Measurements from ENCODE around the gene BBLN. TPM values are rescaled to one million over a fixed set of nuclear protein-coding genes. Genes with fewer than 3 reads are reported as not detected.
A peak's percentile ranks its signal among the peaks of the same experiment; 100 is the strongest.

Gene BBLN
- total RNA-seq, 1 donor from 2014 or later = 69.4 TPM

GRCh38 chr9:128155736-128156500 is 4.1 kb upstream of the BBLN start:
- no peak overlapping the region for H3K4me2 ChIP-seq
- H3K9ac ChIP-seq = no peak overlapping the region
- TF ChIP-seq EZH2phosphoT487 (IDR thresholded peaks at IDR 0.05) = no peak
- peaks cover 6% of the 10 kb centered on the region for H3K4me1 Mint-ChIP-seq
- H4K20me1 ChIP-seq (ENCODE audit: low read depth) = no peaks in the 10 kb centered on the region
- H3K9me3 Mint-ChIP-seq = no peaks in the 10 kb centered on the region
- H3K27ac ChIP-seq = no peak overlapping the region
- H3K4me3 Mint-ChIP-seq = no peak overlapping the region
- peak overlapping the region; percentile 72 for H3K27ac Mint-ChIP-seq
- no peak for DNase-seq (ENCODE audit: low spot score)
- no peaks in the 10 kb centered on the region for H3K27me3 ChIP-seq
- peaks cover 1% of the 10 kb centered on the region for H3K4me1 ChIP-seq
- H3K36me3 Mint-ChIP-seq = no peaks in the 10 kb centered on the region
- H3K79me2 ChIP-seq (ENCODE audit: low read depth) = peaks cover 4% of the 10 kb centered on the region
- H3F3A ChIP-seq (ENCODE audit: low read depth) = peaks cover 6% of the 10 kb centered on the region
- H2AFZ ChIP-seq (replicated peaks) = no peak overlapping the region
- peaks cover 3% of the 10 kb centered on the region for H3K27me3 Mint-ChIP-seq (ENCODE audit: insufficient read depth, low read depth)
- no peaks in the 10 kb centered on the region for H3K9me3 ChIP-seq (ENCODE audit: low read depth)
- no peaks in the 10 kb centered on the region for H3K36me3 ChIP-seq
- H3K4me3 ChIP-seq = no peak overlapping the region

DNA sequence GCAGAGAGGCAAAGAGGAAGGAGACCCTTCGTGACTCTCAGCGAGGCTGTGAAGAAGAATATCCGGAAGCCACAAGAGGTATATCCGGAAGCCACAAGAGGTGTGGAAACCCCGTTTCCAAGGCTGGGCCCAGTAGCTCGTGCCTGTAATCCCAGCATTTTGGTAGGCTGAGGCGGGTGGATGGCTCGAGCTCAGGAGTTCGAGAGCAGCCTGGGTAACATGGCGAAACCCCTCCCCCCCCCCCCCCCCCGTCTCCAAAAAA is 612 bp upstream of the BBLN start:
- H3K4me2 ChIP-seq = peak overlapping the region; percentile 59
- H3K9me3 ChIP-seq (ENCODE audit: low read depth) = no peaks in the 10 kb centered on the region
- peaks cover 7% of the 10 kb centered on the region for H3K36me3 Mint-ChIP-seq
- H2AFZ ChIP-seq (replicated peaks) = no peak overlapping the region
- peak overlapping the region; percentile 82 for H3K4me3 Mint-ChIP-seq
- H3K27me3 ChIP-seq = no peaks in the 10 kb centered on the region
- H3K4me3 ChIP-seq = peak overlapping the region; percentile 37
- peaks cover 13% of the 10 kb centered on the region for H4K20me1 ChIP-seq (ENCODE audit: low read depth)
- H3K9me3 Mint-ChIP-seq = no peaks in the 10 kb centered on the region
- no peaks in the 10 kb centered on the region for H3K36me3 ChIP-seq
- H3K27me3 Mint-ChIP-seq (ENCODE audit: insufficient read depth, low read depth) = no peaks in the 10 kb centered on the region
- H3F3A ChIP-seq (ENCODE audit: low read depth) = peaks cover 14% of the 10 kb centered on the region
- H3K9ac ChIP-seq = no peak overlapping the region
- peaks cover 5% of the 10 kb centered on the region for H3K4me1 ChIP-seq
- DNase-seq (ENCODE audit: low spot score) = no peak
- peaks cover 11% of the 10 kb centered on the region for H3K4me1 Mint-ChIP-seq
- H3K27ac ChIP-seq = no peak overlapping the region
- H3K79me2 ChIP-seq (ENCODE audit: low read depth) = peaks cover 10% of the 10 kb centered on the region
- peak overlapping the region; percentile 60 for H3K27ac Mint-ChIP-seq
- no peak for TF ChIP-seq EZH2 (IDR thresholded peaks at IDR 0.05)
- TF ChIP-seq EZH2phosphoT487 (IDR thresholded peaks at IDR 0.05) = no peak
- TF ChIP-seq, protein P1, sequence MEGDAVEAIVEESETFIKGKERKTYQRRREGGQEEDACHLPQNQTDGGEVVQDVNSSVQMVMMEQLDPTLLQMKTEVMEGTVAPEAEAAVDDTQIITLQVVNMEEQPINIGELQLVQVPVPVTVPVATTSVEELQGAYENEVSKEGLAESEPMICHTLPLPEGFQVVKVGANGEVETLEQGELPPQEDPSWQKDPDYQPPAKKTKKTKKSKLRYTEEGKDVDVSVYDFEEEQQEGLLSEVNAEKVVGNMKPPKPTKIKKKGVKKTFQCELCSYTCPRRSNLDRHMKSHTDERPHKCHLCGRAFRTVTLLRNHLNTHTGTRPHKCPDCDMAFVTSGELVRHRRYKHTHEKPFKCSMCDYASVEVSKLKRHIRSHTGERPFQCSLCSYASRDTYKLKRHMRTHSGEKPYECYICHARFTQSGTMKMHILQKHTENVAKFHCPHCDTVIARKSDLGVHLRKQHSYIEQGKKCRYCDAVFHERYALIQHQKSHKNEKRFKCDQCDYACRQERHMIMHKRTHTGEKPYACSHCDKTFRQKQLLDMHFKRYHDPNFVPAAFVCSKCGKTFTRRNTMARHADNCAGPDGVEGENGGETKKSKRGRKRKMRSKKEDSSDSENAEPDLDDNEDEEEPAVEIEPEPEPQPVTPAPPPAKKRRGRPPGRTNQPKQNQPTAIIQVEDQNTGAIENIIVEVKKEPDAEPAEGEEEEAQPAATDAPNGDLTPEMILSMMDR (IDR thresholded peaks at IDR 0.05) = no peak

DNA sequence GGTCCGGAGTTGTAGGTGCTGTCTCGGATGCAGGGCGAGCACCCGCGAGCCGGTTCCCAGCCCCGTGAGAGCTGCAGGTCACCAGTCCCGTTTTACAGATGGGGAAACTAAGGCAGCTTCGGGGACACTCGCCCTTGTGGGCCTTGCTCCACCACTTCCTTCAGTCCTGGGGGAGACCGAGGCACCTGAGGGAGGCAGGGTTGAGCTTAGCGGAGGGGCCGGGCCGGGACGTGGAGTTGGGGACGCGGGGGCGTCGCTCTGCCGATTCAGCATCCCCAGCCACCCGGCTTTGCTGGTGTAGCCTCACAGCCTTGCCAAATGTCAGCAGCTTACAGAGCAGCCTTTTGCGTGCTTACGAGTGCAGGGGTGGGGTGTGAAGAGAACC is 530 bp downstream of the BBLN start:
- Histone ChIP-seq H3K27ac (no peak overlapping the region), H3K9ac (peak overlapping the region; percentile 60), H3K4me3 (peak overlapping the region; percentile 67), H4K20me1 (ENCODE audit: low read depth) (peaks cover 13% of the 10 kb centered on the region), H3K79me2 (ENCODE audit: low read depth) (peaks cover 10% of the 10 kb centered on the region), H2AFZ (replicated peaks) (peak overlapping the region; percentile 87), H3K4me2 (peak overlapping the region; percentile 77), H3K27me3 (no peaks in the 10 kb centered on the region), H3K36me3 (no peaks in the 10 kb centered on the region), H3K9me3 (ENCODE audit: low read depth) (no peaks in the 10 kb centered on the region), H3K4me1 (peaks cover 5% of the 10 kb centered on the region), H3F3A (ENCODE audit: low read depth) (peaks cover 14% of the 10 kb centered on the region)
- TF ChIP-seq, protein P1 (IDR thresholded peaks at IDR 0.05) = no peak
- no peak for TF ChIP-seq EZH2phosphoT487 (IDR thresholded peaks at IDR 0.05)
- Mint-ChIP-seq H3K27ac (no peak overlapping the region), H3K9me3 (no peaks in the 10 kb centered on the region), H3K4me3 (peak overlapping the region; percentile 84), H3K36me3 (peaks cover 7% of the 10 kb centered on the region), H3K4me1 (peaks cover 9% of the 10 kb centered on the region), H3K27me3 (ENCODE audit: insufficient read depth, low read depth) (no peaks in the 10 kb centered on the region)
- peak; percentile 59 for DNase-seq (ENCODE audit: low spot score)

DNA sequence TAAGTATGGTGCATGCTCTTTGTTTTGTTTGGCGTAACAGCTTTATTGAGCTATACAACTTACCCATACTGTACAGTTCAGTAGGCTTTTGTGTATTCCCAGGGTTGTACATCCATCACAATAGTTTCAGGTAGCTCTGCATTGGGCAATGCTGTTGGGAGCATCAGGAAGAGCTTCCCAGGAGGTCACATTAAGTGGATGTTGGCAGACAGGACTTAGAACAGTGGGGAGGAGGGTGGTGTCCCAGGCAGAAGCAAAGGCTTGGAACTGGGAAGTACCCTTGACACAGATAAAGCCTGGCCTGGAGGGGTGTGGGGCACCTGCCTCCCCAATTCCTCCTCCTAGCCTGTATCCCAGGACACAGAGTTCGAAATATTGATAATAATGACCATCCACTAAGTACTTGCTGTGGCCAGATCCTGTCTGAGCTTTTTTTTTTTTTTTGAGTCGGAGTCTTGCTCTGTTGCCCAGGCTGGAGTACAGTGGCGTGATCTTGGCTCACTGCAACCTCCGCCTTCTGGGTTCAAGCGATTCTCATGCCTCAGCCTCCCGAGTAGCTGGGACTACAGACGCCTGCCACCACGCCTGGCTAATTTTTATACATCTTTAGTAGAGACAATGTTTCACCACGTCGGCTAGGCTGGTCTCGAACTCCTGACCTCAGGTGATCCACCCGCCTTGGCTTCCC is 1.3 kb downstream of the BBLN start:
- Histone ChIP-seq H3K9me3 (ENCODE audit: low read depth) (no peaks in the 10 kb centered on the region), H3K27ac (no peak overlapping the region)
- peaks cover 9% of the 10 kb centered on the region for H3K4me1 Mint-ChIP-seq

More for the DNA sequence above, 1.3 kb downstream of the BBLN start:
- peaks cover 9% of the 10 kb centered on the region for H3K36me3 Mint-ChIP-seq
- DNase-seq (ENCODE audit: low spot score) = no peak
- H3K4me3 ChIP-seq = peak overlapping the region; percentile 67
- H3F3A ChIP-seq (ENCODE audit: low read depth) = peaks cover 9% of the 10 kb centered on the region
- no peak overlapping the region for H3K27ac Mint-ChIP-seq
- no peaks in the 10 kb centered on the region for H3K9me3 Mint-ChIP-seq
- H4K20me1 ChIP-seq (ENCODE audit: low read depth) = peaks cover 13% of the 10 kb centered on the region
- H3K4me3 Mint-ChIP-seq = peak overlapping the region; percentile 84
- peak overlapping the region; percentile 77 for H3K4me2 ChIP-seq
- no peaks in the 10 kb centered on the region for H3K36me3 ChIP-seq
- H3K27me3 Mint-ChIP-seq (ENCODE audit: insufficient read depth, low read depth) = no peaks in the 10 kb centered on the region
- TF ChIP-seq, protein P1 (IDR thresholded peaks at IDR 0.05) = no peak
- TF ChIP-seq EZH2phosphoT487 (IDR thresholded peaks at IDR 0.05) = no peak
- no peak for TF ChIP-seq EZH2 (IDR thresholded peaks at IDR 0.05)
- H3K4me1 ChIP-seq = peaks cover 5% of the 10 kb centered on the region
- peaks cover 10% of the 10 kb centered on the region for H3K79me2 ChIP-seq (ENCODE audit: low read depth)
- H3K9ac ChIP-seq = no peak overlapping the region
- H3K27me3 ChIP-seq = no peaks in the 10 kb centered on the region
- H2AFZ ChIP-seq (replicated peaks) = no peak overlapping the region
